Cerebellar nuclear complex (tissue), 1 donor: Measurements from ENCODE around the gene TRIM58.

Experiments used
- DNase-seq, 2 experiments: peaks; one replicate each; lab custom pipeline; 2025; lab: John Stamatoyannopoulos, UW

TRIM58 gene

GRCh38 chr1:247895163-247895637, 38.2 kb downstream of the TRIM58 start, which contains the start of gene OR2W3:
Gene OR2W3 (plus strand): TSS chr1:247895587. CDS start chr1:247895587, 0 bp downstream.
- DNase-seq: no peak

GRCh38 chr1:247895976-247896375, 39.0 kb downstream of the TRIM58 start:
- no peak for DNase-seq

GRCh38 chr1:247904122-247904521, 47.1 kb downstream of the TRIM58 start:
- DNase-seq: no peak

GRCh38 chr1:247905181-247905580, 48.2 kb downstream of the TRIM58 start:
- no peak for DNase-seq

- no peak for DNase-seq
These were observed 49.0 kb downstream of the TRIM58 start for GRCh38 chr1:247905910-247906503.

- DNase-seq: no peak
These were observed 49.6 kb downstream of the TRIM58 start for GRCh38 chr1:247906504-247907047.

- no peak for DNase-seq
These were observed 51.8 kb downstream of the TRIM58 start for GRCh38 chr1:247908766-247909165.

- no peak for DNase-seq
These were observed 56.8 kb downstream of the TRIM58 start for GRCh38 chr1:247913786-247914185.

GRCh38 chr1:247914941-247915662, 58.1 kb downstream of the TRIM58 start:
- no peak for DNase-seq

- no peak for DNase-seq
These were observed 63.0 kb downstream of the TRIM58 start, which contains the start of gene OR2T8 for GRCh38 chr1:247919952-247920351. Gene OR2T8 (plus strand): TSS chr1:247920252. CDS start chr1:247921018, 766 bp downstream.

- no peak for DNase-seq
These were observed 67.0 kb downstream of the TRIM58 start for GRCh38 chr1:247923941-247924340.

GRCh38 chr1:247924868-247925267, 67.9 kb downstream of the TRIM58 start, which contains the start of gene OR2AJ1:
Gene OR2AJ1 (plus strand): TSS chr1:247924889. CDS start chr1:247933769, 8,880 bp downstream.
- DNase-seq: no peak
